T-helper 22 cell (primary cell): Measurements from ENCODE around the gene AATF.
"Not testable (repeated sequence)": the region's sequence is repeated elsewhere in the genome, so short reads cannot be mapped to it uniquely, and the experiment has no call there.

ENCODE experiments used
- DNase-seq: peaks from one replicate; pipeline ENCODE4 v3.0.0-alpha.2; 2020; ENCODE audit warnings: low read depth

The AATF gene

GRCh38 chr17:37050920-37051319 is 102.2 kb downstream of the AATF start:
- no peak for DNase-seq

GRCh38 chr17:37051381-37051780 is 102.6 kb downstream of the AATF start:
- DNase-seq: no peak

GRCh38 chr17:37051833-37052232 is 103.1 kb downstream of the AATF start:
- DNase-seq: no peak

- no peak for DNase-seq
These were observed 103.7 kb downstream of the AATF start for GRCh38 chr17:37052450-37052849.

- DNase-seq: no peak
These were observed 106.1 kb downstream of the AATF start for GRCh38 chr17:37054894-37055293.

- no peak for DNase-seq
These were observed 107.9 kb downstream of the AATF start for GRCh38 chr17:37056622-37057021.

- no peak for DNase-seq
These were observed 110.7 kb downstream of the AATF start for GRCh38 chr17:37059493-37059892.

- no peak for DNase-seq
These were observed 111.3 kb downstream of the AATF start for GRCh38 chr17:37060094-37060493.

GRCh38 chr17:37060928-37061327 is 112.2 kb downstream of the AATF start:
- no peak for DNase-seq

- no peak for DNase-seq
These were observed 113.3 kb downstream of the AATF start for GRCh38 chr17:37062021-37062420.

GRCh38 chr17:37064206-37064605 is 115.5 kb downstream of the AATF start:
- no peak for DNase-seq

GRCh38 chr17:37064956-37065355 is 116.2 kb downstream of the AATF start:
- no peak for DNase-seq

- DNase-seq: no peak
These were observed 117.0 kb downstream of the AATF start for GRCh38 chr17:37065486-37066321.

- DNase-seq: no peak
These were observed 117.8 kb downstream of the AATF start for GRCh38 chr17:37066322-37067255.

- no peak for DNase-seq
These were observed 118.9 kb downstream of the AATF start for GRCh38 chr17:37067555-37068111.

GRCh38 chr17:37068266-37068665 is 119.5 kb downstream of the AATF start:
- no peak for DNase-seq

GRCh38 chr17:37069087-37069486 is 120.3 kb downstream of the AATF start:
- no peak for DNase-seq

- not testable (repeated sequence) for DNase-seq
These were observed 124.7 kb downstream of the AATF start for GRCh38 chr17:37073464-37073863.

- no peak for DNase-seq
These were observed 130.4 kb downstream of the AATF start for GRCh38 chr17:37079065-37079708.

GRCh38 chr17:37079735-37080134 is 131.0 kb downstream of the AATF start:
- DNase-seq: no peak

GRCh38 chr17:37081287-37081686 is 132.5 kb downstream of the AATF start:
- DNase-seq: no peak

- DNase-seq: no peak
These were observed 133.6 kb downstream of the AATF start for GRCh38 chr17:37082311-37082860.
